Endometrial microvascular endothelial cells (primary cell): ENCODE results near the gene MDP1. TPM values are rescaled to one million over a fixed set of nuclear protein-coding genes. Genes with fewer than 3 reads are reported as not detected.
"Not testable (repeated sequence)": the region's sequence is repeated elsewhere in the genome, so short reads cannot be mapped to it uniquely, and the experiment has no call there.

Source experiments
- in situ Hi-C: cut with HindIII; loops from 2 replicates; pipeline ENCODE4 v1.10.0; 2017; ENCODE audit warnings: low sequenced_read_pairs, low pct_unique_long_range_greater_than_20kb; ENCODE audit errors: inconsistent ontology term
- total RNA-seq: library from RNA; depleted of rRNA; stranded (reverse); fragments of >200 nt; gene quantifications from one replicate; pipeline ENCODE4 v1.2.3, GENCODE V29; 2015; ENCODE audit errors: inconsistent ontology term

The MDP1 gene
- total RNA-seq, 1 donor from 2014 or later = 2.3 TPM

DNA sequence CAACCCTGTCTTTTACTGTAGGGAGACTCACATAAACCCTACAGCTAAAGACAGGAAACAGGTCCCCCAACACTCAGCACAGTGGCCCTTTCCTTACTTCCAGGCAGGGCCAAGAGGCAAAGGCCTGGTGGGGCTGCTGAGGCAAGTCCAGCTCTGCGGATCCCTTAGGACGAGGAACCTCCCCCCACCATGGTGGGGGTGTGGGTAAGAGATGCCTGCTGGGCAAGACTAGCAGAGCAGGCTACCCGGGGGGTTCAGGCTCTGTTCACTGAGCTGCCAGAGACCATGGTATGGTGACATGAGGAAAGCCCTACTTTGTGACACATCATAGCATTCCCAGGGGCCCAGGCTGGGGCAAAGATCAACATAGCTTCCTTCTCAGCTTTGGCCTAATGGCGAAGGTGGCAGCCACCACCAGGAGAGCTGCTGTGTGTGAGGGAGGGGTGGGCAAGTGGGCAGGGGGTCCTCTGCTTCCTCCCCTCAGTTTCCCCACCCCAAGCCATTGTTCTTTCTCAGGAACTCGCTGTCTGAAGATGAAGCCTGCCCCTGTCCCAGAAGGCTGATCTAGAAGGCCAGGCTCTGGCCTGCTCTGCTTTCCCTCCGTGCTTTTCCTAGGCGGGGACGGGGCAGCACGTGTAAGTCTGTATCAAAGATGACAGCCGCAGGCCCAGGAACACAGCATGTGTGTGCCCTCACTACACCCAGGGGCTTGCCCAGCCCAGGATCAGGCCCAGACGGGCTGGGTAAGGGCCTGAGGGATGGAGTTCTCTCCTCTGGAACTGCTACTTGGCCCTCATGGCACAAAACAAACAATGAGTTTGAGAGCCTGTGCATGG lies 36.6 kb upstream of the MDP1 start:
- in situ Hi-C loops = no loop called here

DNA sequence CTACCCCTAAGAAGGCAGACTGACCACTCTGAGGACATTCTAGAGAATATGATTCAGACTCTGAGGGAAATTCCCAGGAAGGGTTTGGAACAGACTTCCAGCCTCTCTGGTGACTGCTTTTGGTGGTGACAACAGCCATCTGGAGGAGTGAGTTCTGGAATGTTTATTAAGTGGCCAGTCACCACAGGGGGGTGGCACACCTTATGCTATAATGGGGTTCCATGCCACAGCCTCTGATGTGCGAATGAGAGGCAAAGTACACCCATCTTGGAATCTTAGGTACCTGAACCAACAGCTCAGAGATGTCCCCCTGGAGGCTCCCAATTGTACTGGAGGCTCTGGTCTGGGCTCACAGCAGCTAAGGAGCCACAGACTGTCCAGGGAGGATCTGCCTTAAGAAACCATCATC lies 36.0 kb upstream of the MDP1 start:
- in situ Hi-C loops = no loop called here

DNA sequence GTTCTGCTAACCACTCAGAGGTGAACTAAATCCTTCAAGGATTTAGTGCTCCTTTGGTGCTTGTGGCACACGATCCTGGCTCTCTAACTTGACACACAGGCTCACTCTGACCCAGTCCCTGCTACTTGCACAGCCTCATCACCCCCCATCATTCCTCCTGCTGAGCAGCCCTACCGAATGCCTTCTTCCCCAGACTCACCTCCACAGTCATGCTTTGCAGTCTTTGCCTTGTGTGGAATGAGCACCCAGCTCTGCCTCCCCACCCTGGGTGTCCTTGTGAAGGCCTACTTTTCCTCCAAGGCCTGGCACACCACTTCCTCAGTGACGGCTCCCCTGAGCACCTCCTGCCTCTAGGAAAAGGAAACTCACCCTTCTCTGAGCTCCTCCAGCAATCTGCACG lies 34.5 kb upstream of the MDP1 start:
- in situ Hi-C loops = no loop called here

DNA sequence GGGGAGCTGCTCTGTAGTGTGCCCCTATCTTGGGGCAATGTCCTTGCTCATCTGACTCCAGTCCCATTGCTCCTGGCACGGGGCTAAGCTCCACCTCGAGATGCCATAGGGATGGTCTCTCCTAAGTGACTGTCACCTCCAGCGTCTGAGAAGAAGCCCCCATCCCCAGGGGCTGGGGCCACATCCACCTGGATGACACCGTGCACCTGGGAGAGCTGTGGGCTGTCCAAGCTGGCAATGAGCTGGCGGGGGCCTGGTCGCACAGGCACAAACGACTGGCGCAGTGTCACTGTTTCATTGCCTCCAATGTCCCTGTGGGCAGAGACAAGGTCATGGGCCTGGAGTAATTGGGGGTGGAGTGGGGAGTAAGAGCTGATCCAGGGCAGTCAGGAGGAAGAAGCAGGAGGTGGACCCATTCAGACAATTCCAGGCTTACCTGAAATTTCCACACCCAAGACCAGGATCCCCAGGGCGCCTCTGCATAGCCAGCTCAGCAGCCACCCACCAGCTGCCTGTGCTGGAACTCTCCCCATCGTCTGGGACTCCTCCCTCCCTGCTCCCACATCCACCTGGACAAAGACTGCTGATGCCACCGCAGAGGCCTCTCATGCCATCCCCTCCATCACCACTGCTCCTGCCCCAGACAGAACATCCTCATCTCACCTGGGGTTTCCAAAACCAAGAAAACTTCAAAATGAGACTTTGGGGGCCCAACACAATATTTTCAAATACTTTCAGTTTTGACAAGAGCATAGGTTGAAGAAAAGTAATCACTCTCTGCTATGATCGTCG lies 33.6 kb upstream of the MDP1 start:
- in situ Hi-C loops = no loop called here

DNA sequence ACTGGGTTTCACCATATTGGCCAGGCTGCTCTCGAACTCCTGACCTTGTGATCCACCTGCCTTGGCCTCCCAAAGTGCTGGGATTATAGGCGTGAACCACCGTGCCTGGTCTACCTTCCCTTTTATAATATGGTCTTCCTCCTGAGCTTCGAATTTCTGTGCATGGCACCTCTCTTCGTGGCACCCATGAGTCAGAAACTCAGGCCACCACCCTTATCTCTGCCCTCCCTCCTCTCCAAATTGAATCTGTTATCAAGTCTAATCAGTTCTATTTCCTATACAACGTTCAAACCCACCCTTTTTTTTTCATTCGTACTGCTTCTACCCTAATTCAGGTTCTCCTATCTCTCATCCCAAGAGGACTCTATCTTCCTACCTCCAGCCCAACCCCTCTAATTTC lies 31.6 kb upstream of the MDP1 start:
- in situ Hi-C loops = no loop called here

DNA sequence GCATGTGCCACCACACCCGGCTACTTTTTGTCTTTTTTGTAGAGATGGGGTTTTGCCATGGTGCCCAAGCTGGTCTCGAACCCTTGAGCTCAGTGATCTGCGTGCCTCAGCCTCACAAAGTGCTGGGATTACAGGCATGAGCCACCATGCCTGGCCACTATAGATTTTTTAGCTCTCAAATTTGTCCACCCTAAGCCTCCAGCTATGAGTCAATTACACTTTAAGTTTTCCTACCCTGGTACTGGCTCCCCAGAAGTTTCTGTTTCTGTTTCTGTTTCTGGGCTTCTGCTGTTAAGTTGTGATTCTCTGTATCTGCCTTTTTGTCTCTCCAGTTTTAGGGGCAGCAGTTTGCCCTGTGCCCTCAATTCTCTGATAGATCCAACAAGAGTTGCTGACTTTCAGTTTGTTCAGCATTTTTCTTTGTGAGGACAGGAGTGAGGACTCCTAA lies 30.9 kb upstream of the MDP1 start:
- in situ Hi-C loops = no loop called here

DNA sequence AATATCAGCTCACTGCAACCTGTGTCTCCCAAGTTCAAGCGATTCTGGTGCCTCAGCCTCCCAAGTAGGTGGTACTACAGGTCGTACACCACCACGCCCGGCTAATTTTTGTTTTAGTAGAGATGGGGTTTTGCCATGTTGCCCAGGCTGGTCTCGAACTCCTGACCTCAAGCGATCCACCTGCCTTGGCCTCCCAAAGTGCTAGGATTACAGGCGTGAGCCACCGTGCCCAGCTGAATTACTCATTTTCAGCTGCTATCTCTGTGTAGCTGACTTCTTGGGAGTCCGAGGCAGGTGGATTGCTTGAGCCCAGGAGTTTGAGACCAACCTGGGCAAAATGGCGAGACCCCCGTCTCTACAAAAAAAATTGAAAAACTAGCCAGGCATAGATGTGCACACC lies 29.5 kb upstream of the MDP1 start:
- in situ Hi-C loops = not testable (repeated sequence)

DNA sequence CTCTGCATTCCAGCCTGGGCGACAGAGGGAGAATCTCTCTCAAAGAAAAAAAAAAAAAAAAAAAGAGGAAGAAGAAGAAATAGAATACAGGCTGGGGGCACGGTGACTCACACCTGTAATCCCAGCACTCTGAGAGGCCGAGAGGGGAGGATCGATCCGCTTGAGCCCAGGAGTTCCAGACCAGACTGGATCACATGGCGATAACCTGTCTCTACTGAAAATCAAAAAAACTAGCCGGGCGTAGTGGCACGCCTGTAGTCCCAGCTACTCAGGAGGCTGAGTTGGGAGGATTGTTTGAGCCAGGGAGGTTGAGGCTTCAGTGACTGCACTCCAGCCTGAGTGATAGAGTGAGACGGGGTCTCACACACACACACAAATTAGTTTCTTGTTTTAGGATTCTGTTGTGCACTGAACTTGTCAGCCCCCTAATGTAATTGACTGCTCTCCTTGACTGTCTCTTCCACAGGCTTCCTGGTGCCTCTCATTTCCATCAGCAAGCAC lies 27.5 kb upstream of the MDP1 start:
- in situ Hi-C loops = no loop called here

DNA sequence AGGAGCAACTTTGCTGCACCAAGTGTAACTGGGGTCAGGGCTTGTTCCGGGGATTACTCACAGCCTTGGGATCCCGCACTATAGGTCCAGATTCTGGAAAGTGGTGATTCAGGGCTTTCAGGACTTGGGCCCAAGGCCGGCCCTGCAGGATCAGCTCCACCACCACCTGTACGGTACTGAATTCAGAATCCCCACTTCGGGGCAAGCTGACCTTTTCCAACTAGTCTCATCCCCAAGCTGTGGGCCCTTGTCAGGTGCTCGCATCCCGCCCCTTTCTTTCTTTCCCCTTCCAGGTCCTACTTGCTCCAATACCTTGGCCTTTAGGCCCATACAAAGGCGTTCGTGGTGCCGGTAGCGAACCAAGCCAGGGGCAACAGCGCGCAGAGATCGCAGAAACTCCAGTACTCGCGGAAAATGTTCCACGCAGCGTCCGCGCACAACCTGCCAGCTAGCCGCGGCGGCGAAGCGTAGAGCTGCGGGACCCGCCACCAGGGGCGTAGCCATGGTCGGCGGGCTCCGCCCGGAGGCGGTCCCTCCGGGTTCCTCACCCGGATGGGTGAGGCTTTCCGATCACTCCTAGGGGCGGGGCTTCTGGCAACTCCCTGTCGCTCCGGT lies 26.1 kb upstream of the MDP1 start:
- in situ Hi-C loops = no loop called here

DNA sequence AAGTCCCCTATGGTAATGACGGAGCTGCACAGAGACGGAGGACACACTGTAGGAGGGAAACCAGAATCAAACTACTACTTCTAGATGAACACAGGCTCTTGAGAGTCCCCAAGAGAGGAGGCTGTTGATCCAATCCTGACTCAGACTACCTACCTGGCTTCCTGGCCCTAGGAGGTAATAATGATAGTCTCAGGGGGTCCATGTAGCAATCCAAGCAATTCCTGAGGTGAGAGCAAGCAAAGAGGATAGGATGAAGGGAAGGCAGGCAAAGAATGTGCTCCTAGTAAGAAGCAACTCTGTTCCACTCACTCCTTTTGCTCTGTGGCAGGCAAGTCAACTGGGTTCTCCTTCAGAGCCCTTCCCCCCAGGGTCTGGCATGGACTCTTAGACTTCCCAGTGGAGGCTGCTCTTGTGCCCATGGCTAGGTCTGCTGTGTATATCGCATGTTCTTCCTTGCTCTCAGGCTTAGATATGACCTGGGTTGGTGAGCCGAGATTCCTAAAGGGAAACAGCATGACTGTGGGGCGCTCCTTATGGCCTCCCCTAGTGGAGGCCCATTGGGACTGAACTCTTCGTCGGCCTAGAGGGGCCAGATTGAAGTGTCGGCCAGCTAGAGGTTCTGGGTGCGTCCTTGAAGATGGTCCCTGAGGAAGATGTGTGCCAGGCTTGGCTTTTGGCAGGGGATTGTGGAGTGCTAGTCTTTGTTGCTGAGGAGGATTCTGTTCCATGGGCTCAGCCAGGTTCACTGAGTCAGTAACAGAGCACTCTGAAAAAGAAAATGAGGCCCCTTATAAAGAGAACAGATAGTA lies 24.4 kb upstream of the MDP1 start:
- in situ Hi-C loops = no loop called here

DNA sequence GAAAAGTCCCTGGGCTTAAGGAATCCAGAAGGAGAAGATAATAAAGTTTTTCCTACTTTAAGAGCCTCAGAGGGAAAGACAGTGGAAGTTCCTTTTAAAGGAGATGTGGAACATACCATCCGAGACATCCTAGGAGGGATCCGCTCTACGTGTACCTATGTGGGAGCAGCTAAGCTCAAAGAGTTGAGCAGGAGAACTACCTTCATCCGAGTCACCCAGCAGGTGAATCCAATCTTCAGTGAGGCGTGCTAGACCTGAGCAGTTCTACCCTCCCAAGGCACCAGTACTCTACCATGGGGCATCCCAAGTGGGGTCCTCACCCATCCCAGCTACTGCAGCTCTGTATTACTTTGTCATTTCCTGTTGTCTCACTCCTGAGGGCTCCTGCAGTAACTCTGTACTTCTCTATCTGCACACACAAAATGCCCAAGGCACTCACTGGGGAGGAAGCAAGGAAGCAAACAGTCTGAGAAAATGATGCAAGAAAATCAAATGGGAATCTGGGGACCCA lies 22.7 kb upstream of the MDP1 start:
- in situ Hi-C loops = no loop called here

DNA sequence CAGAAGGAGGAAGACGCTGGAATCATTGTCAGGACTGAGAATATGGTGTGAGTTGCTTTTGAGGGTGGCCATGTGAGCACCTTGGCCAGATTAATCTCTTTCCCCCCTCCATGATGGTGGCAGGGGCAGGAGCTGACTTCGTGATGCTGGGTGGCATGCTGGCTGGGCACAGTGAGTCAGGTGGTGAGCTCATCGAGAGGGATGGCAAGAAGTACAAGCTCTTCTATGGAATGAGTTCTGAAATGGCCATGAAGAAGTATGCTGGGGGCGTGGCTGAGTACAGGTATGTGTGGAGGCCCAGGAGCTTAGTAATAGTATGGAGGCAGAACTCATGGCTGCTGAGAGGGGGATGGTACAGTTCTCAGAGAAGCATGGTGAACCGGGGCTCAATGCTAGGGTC lies 22.3 kb upstream of the MDP1 start:
- in situ Hi-C loops = no loop called here

DNA sequence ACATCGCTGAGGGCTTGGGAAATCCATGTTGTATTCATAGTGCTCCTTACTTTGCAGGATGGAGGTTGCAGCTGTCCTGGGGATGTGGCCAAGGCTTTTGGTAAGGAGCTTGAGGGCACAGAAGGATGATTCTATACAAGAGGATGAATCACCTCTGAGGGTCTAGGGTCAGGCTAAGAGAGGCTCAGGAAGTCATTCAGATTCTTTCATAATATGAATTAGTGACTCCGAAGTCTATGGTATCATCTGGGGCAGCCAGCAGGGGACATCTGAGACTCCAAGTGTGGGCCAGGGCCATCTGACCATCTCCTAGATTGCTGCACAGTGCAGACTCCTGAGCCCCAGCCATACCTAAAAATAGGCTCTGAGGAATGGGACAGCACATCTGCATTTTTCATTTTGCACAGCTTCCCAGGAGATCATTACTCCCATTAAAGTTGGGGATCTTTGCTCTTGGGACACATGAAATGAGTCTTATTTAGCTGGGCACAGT lies 21.6 kb upstream of the MDP1 start:
- in situ Hi-C loops = no loop called here

DNA sequence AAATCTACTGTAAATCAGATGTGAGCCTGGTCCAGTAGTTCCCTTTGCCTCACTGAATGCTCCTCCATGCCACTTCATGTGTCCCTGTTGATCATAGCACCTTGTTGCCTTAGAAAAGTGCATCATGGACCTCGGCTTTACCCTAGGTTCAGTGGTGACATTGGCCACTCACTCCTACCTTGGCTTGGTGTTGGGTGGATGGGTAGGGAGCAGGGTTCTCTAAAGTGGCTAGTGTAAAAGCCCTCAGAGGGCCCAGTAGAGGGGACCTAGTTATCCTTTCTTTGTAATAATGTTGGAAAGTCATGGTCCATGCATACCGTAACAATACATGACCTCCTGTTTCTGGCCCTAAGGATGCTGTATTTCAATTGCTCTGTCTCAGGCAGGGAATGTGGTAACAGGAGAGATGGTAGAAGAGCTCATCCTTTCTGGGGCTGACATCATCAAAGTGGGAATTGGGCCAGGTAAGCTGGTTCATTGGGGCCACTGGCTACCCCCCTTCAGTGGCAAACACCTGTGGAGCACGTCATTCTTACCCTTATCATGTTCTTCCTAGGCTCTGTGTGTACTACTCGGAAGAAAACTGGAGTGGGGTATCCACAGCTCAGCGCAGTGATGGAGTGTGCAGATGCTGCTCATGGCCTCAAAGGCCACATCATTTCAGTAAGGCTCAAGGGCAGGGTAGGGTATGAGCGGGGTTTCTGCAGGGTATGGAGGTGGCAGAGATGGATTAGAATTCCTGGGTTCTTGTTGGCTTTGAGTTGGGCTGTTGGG lies 21.0 kb upstream of the MDP1 start:
- in situ Hi-C loops = no loop called here

DNA sequence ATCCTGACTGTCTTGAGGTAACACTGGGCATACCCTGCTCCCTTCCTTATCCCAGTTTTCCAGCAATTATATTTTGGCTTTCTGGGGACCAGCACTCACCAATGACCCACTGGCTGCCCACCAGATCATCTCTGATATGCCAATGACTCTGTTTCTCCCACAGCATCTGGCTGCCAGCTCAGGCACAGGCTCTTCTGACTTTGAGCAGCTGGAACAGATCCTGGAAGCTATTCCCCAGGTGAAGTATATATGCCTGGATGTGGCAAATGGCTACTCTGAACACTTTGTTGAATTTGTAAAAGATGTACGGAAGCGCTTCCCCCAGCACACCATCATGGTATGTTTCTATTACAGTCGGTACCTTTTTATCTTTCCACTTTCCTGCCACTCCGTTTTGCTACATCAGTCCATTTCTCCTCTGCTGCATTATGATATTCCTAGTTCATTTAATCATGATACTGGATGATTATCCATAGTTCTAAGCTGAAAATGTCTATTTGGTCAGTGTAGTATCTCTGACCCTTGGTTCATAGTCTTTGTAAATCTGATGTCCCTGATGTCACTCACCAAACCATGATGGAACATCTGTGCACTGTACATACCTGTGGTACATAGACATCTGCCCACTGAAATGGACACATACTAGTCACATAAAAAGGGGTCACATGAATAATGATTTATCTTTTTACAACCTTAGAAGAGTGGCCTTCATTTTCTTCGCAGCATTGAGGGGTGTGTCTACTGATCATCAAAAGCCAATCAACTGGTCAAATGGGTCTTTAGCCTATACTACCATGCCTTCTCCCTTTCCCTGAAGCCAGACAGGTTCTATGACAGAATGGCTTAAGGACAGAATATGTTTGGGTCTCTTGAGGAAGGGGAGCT lies 20.2 kb upstream of the MDP1 start:
- in situ Hi-C loops = no loop called here

DNA sequence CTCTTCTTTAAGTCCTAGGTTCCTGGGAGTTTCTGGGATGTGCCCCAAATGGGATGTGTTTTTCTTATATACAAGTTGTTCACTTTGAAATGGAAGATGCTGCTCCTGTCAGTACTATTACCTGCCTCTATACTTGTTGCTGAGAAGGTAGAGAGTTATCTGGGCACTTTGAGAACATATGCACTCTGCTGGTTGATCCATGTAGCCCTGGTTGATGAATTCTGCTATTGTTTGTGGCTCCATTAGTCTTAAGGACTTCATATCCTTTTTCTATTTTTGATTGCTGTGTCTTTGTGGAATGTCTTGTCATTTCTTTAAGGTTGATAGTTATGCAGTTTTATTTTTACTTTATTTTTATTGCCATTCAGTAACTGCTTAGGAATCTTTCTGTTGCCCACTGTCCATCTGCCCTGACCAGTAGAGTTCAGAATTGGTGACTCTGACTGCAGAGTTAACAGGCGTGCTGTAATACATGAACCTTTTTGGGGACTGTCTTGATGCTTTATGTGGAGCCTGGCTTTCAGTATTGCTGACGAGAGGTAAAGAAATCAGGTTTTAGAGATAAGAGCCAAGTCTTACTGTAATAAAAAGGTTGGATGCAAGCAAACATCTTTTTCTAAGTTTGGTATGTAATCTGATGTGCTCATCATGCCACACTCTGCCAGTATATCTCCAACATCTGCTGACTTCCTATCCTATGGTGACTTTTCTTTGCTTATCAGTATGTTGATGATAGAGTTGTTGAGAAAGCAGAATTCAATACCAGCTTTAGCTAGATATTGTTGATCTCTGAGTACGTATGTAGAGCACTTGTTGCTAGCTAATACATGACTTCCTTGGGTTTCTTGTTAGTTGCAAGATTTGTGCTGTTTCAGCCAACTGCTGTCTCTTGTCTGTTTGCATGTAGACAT lies 18.5 kb upstream of the MDP1 start:
- in situ Hi-C loops = no loop called here
